H9 (cell line): Measurements from ENCODE around the gene CYP2S1. TPM values are rescaled to one million over a fixed set of nuclear protein-coding genes. Genes with fewer than 3 reads are reported as not detected.

Experiments
- DNase-seq: peaks from one replicate; pipeline ENCODE4 v3.0.0-alpha.2; 2017
- H2AFZ ChIP-seq: one replicate; pipeline ENCODE4 v1.6.1; 2013; ENCODE audit warnings: mild to moderate bottlenecking, low read length, control low read depth, moderate library complexity
- H2AK5ac ChIP-seq: 2 replicates; pipeline ENCODE4 v1.6.1; 2013; ENCODE audit warnings: low read length, control low read depth, mixed read lengths; ENCODE audit not compliant: insufficient read length
- H2BK120ac ChIP-seq: one replicate; pipeline ENCODE4 v1.6.1; 2013; ENCODE audit warnings: low read depth, mild to moderate bottlenecking, low read length, control low read depth, inconsistent platforms; ENCODE audit not compliant: poor library complexity, severe bottlenecking
- H2BK12ac ChIP-seq: 2 replicates; pipeline ENCODE4 v1.6.1; 2013; ENCODE audit warnings: low read length, control low read depth, mixed read lengths, low read depth; ENCODE audit not compliant: insufficient read length
- H2BK15ac ChIP-seq: 2 replicates; pipeline ENCODE4 v1.6.1; 2013; ENCODE audit warnings: low read depth, low read length, control low read depth
- H2BK20ac ChIP-seq: one replicate; pipeline ENCODE4 v1.6.1; 2013; ENCODE audit warnings: low read depth, mild to moderate bottlenecking, low read length, control low read depth, inconsistent platforms; ENCODE audit not compliant: poor library complexity, severe bottlenecking
- H2BK5ac ChIP-seq: 2 replicates; pipeline ENCODE4 v1.6.1; 2013; ENCODE audit warnings: low read length, control low read depth, mixed read lengths; ENCODE audit not compliant: insufficient read length
- H3K14ac ChIP-seq: 2 replicates; pipeline ENCODE4 v1.6.1; 2013; ENCODE audit warnings: low read length, control low read depth; ENCODE audit not compliant: insufficient read depth
- H3K18ac ChIP-seq: 2 replicates; pipeline ENCODE4 v1.6.1; 2013; ENCODE audit warnings: low read depth, mild to moderate bottlenecking, mixed read lengths, low read length, control low read depth; ENCODE audit not compliant: insufficient read length
- H3K23ac ChIP-seq: 2 replicates; pipeline ENCODE4 v1.6.1; 2013; ENCODE audit warnings: low read length, control low read depth, mixed read lengths, low read depth; ENCODE audit not compliant: insufficient read length
- H3K23me2 ChIP-seq: 2 replicates; pipeline ENCODE4 v1.6.1; 2013; ENCODE audit warnings: low read depth, mild to moderate bottlenecking, mixed read lengths, low read length, control low read depth; ENCODE audit not compliant: insufficient read length, poor library complexity, severe bottlenecking
- H3K27ac ChIP-seq: 2 replicates; pipeline ENCODE4 v1.5.1; 2013; ENCODE audit warnings: low read length, control low read depth, mixed read lengths, low read depth; ENCODE audit not compliant: insufficient read length
- H3K27me3 ChIP-seq: 2 replicates; pipeline ENCODE4 v1.6.1; 2013; ENCODE audit warnings: low read length, control low read depth, inconsistent platforms; ENCODE audit not compliant: insufficient read depth
- H3K4ac ChIP-seq: 2 replicates; pipeline ENCODE4 v1.6.1; 2013; ENCODE audit warnings: low read depth, mild to moderate bottlenecking, control low read depth, inconsistent platforms, low read length, moderate library complexity
- H3K4me1 ChIP-seq: 2 replicates; pipeline ENCODE4 v1.6.1; 2013; ENCODE audit warnings: low read length, control low read depth, inconsistent platforms; ENCODE audit not compliant: insufficient read depth
- H3K4me2 ChIP-seq: 2 replicates; pipeline ENCODE4 v1.6.1; 2013; ENCODE audit warnings: low read length, control low read depth, mixed read lengths; ENCODE audit not compliant: insufficient read length, insufficient read depth
- H3K56ac ChIP-seq: 2 replicates; pipeline ENCODE4 v1.6.1; 2013; ENCODE audit warnings: low read depth, mild to moderate bottlenecking, mixed read lengths, low read length, control low read depth; ENCODE audit not compliant: insufficient read length
- H3K79me1 ChIP-seq: 2 replicates; pipeline ENCODE4 v1.6.1; 2013; ENCODE audit warnings: low read depth, mild to moderate bottlenecking, moderate library complexity, low read length, control low read depth, inconsistent platforms; ENCODE audit not compliant: insufficient read depth, poor library complexity, severe bottlenecking
- H3K79me2 ChIP-seq: 2 replicates; pipeline ENCODE4 v1.6.1; 2013; ENCODE audit warnings: low read length, control low read depth, inconsistent platforms; ENCODE audit not compliant: insufficient read depth
- H3K9ac ChIP-seq: 2 replicates; pipeline ENCODE4 v1.6.1; 2013; ENCODE audit warnings: low read length, control low read depth, mixed read lengths; ENCODE audit not compliant: insufficient read length; ENCODE audit errors: extremely low read depth
- H3K9me3 ChIP-seq: one replicate; pipeline ENCODE4 v1.6.1; 2013; ENCODE audit warnings: low read depth, low read length, inconsistent platforms; ENCODE audit not compliant: control insufficient read depth
- H3T11ph ChIP-seq: one replicate; pipeline ENCODE4 v1.6.1; 2013; ENCODE audit warnings: mild to moderate bottlenecking, low read length, control low read depth, inconsistent platforms
- H4K20me1 ChIP-seq: one replicate; pipeline ENCODE4 v1.6.1; 2013; ENCODE audit not compliant: control insufficient read depth, insufficient read length, insufficient read depth
- H4K5ac ChIP-seq: 2 replicates; pipeline ENCODE4 v1.6.1; 2013; ENCODE audit warnings: low read depth, mild to moderate bottlenecking, mixed read lengths, low read length, control low read depth; ENCODE audit not compliant: insufficient read length
- H4K8ac ChIP-seq: replicated peaks from 2 replicates; pipeline ENCODE4 v1.6.1; 2013; ENCODE audit warnings: low read length, control low read depth, mixed read lengths, low read depth; ENCODE audit not compliant: insufficient read length
- H4K91ac ChIP-seq: 2 replicates; pipeline ENCODE4 v1.6.1; 2013; ENCODE audit warnings: low read depth, mild to moderate bottlenecking, moderate library complexity, mixed read lengths, low read length, control low read depth; ENCODE audit not compliant: insufficient read length
- H3K27ac Mint-ChIP-seq, 3 experiments: 2 replicates in 2 of 3; 3 replicates in 1 of 3; pipeline ENCODE4 v1.8.0; 2020 to 2021; ENCODE audit warnings: mixed read lengths in 3 of 3, mild to moderate bottlenecking in 1 of 3, moderate library complexity in 1 of 3
- H3K27me3 Mint-ChIP-seq: 2 replicates; pipeline ENCODE4 v1.8.0; 2021; ENCODE audit warnings: low read depth, mild to moderate bottlenecking, moderate library complexity, mixed read lengths
- H3K36me3 Mint-ChIP-seq, 3 experiments: 2 replicates in 2 of 3; 3 replicates in 1 of 3; pipeline ENCODE4 v1.8.0; 2020 to 2021; ENCODE audit warnings: low read depth in 3 of 3, mixed read lengths in 3 of 3; ENCODE audit not compliant: insufficient read depth in 1 of 3
- H3K4me1 Mint-ChIP-seq, 2 experiments: 2 replicates each; pipeline ENCODE4 v1.8.0; 2020; ENCODE audit warnings: mixed read lengths in 2 of 2
- H3K4me3 Mint-ChIP-seq, 2 experiments: 2 replicates in 1 of 2; 3 replicates in 1 of 2; pipeline ENCODE4 v1.8.0; 2020 to 2021; ENCODE audit warnings: mild to moderate bottlenecking in 2 of 2, mixed read lengths in 2 of 2, moderate library complexity in 1 of 2
- H3K9me3 Mint-ChIP-seq, 2 experiments: 2 replicates in 1 of 2; 3 replicates in 1 of 2; pipeline ENCODE4 v1.8.0; 2020; ENCODE audit warnings: mild to moderate bottlenecking in 2 of 2, mixed read lengths in 2 of 2, moderate library complexity in 1 of 2
- CTCF ChIP-seq: fragments of 200-600 bp; sonication (generic); conservative IDR thresholded peaks from 3 replicates; pipeline ENCODE4 v1.8.0; 2021; ENCODE audit warnings: antibody characterized with exemption, mild to moderate bottlenecking
- WGBS: extraction: QIAGEN DNeasy Blood & Tissue Kit; methylation state at CpG from one replicate; pipeline ENCODE4 v1.1.7; 2013; ENCODE audit warnings: missing lambda C conversion rate, low lambda C conversion rate, mixed read lengths; ENCODE audit not compliant: insufficient read length; ENCODE audit errors: extremely low coverage; 5-methylcytosine and 5-hydroxymethylcytosine counted together
- total RNA-seq: library from RNA; stranded (reverse); gene quantifications from 2 replicates; pipeline ENCODE4 v1.2.1, GENCODE V29; 2021

CYP2S1 gene
- total RNA-seq, 1 experiment from 2014 or later: 159 TPM

- Histone ChIP-seq H3T11ph (no peak overlapping the region), H2BK15ac (no peak overlapping the region), H3K23me2 (no peaks in the 10 kb centered on the region), H3K23ac (no peak overlapping the region), H2BK20ac (no peak overlapping the region), H3K9me3 (no peaks in the 10 kb centered on the region), H2AFZ (no peak overlapping the region), H3K4me1 (no peaks in the 10 kb centered on the region), H3K9ac (no peak overlapping the region), H3K18ac (no peak overlapping the region), H3K79me2 (no peaks in the 10 kb centered on the region), H2AK5ac (no peak overlapping the region), H2BK120ac (no peak overlapping the region), H3K14ac (no peak overlapping the region), H4K8ac (no peak overlapping the region), H3K27ac (no peak overlapping the region), H4K20me1 (no peaks in the 10 kb centered on the region), H2BK5ac (no peak overlapping the region), H3K4ac (no peak overlapping the region), H4K5ac (no peak overlapping the region), H2BK12ac (no peak overlapping the region), H3K56ac (no peak overlapping the region), H3K27me3 (no peaks in the 10 kb centered on the region), H4K91ac (no peak overlapping the region), H3K4me2 (no peak overlapping the region), H3K79me1 (no peaks in the 10 kb centered on the region)
- Mint-ChIP-seq H3K4me1 (peaks cover 5 to 15% of the 10 kb centered on the region in 2 experiments), H3K27me3 (no peaks in the 10 kb centered on the region), H3K36me3 (peaks cover 41 to 63% (median 62%) of the 10 kb centered on the region in 3 experiments), H3K9me3 (no peaks in the 10 kb centered on the region), H3K4me3 (no peak overlapping the region), H3K27ac (peak overlapping the region; percentile 68 to 96 (median 92); a peak in 4 of 7 replicates)
- no CpG with 5 or more reads among the region's 9 CpGs for WGBS
- TF ChIP-seq CTCF: no peak
- DNase-seq: no peak
Measured at GRCh38 chr19:41206456-41206855, 13.4 kb downstream of the CYP2S1 start.
